Duodenal mucosa (tissue), 2 donors: ENCODE results near the gene CUX1.

Experiments
- H3K27ac ChIP-seq: one replicate; pipeline ENCODE4 v1.7.0; 2013; ENCODE audit warnings: low read depth, low read length
- H3K27me3 ChIP-seq, 2 donors: one replicate each; pipeline ENCODE4 v1.7.0; 2013; ENCODE audit warnings: low read length in 2 of 2, control low read depth in 1 of 2; ENCODE audit not compliant: insufficient read depth in 2 of 2, control insufficient read depth in 1 of 2
- H3K36me3 ChIP-seq, 2 donors: one replicate each; pipeline ENCODE4 v1.7.0; 2013; ENCODE audit warnings: low read length in 2 of 2, control low read depth in 1 of 2; ENCODE audit not compliant: insufficient read depth in 2 of 2, control insufficient read depth in 1 of 2
- H3K4me1 ChIP-seq, 2 donors: one replicate each; pipeline ENCODE4 v1.7.0; 2013; ENCODE audit warnings: low read length in 2 of 2, control low read depth in 1 of 2; ENCODE audit not compliant: insufficient read depth in 2 of 2, control insufficient read depth in 1 of 2
- H3K4me3 ChIP-seq, 2 donors: one replicate each; pipeline ENCODE4 v1.7.0; 2013; ENCODE audit warnings: low read length in 2 of 2, low read depth in 1 of 2
- H3K9ac ChIP-seq, 2 donors: one replicate each; pipeline ENCODE4 v1.7.0; 2013; ENCODE audit warnings: low read length in 2 of 2, low read depth in 1 of 2
- H3K9me3 ChIP-seq, 2 donors: one replicate each; pipeline ENCODE4 v1.7.0; 2013; ENCODE audit warnings: low read length in 2 of 2, control low read depth in 1 of 2; ENCODE audit not compliant: control insufficient read depth in 1 of 2

Gene CUX1

GRCh38 chr7:101869026-101869900 is 51.8 kb downstream of the CUX1 start:
- H3K27me3 ChIP-seq, result no peaks in the 10 kb centered on the region
- no peak overlapping the region for H3K4me3 ChIP-seq
- H3K4me1 ChIP-seq, result peaks cover 27 to 31% of the 10 kb centered on the region in 2 donors
- H3K36me3 ChIP-seq, result peaks cover 0 to 2% of the 10 kb centered on the region in 2 donors
- H3K9me3 ChIP-seq, result no peaks in the 10 kb centered on the region
- H3K27ac ChIP-seq, result no peak overlapping the region
- no peak overlapping the region for H3K9ac ChIP-seq

DNA sequence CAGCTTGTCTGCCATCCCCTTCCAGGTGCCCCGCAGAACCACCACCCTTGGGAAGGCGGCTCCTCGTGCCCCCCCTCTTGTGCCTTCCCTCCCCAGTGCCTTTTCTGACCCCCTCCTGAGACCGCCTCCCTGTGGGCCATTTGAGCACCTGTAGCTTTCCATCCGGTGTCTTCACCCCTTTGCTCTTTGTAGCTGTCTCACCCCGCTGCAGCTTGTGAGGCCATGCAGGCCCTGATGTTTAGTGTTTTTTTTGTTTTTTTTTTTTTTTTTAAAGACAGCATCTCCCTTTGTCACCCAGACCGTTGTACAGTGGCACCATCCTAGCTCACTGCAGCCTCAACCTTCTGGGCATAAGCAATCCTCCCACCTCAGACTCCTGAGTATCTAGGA is 52.5 kb downstream of the CUX1 start:
- H3K4me1 ChIP-seq, result peaks cover 27 to 31% of the 10 kb centered on the region in 2 donors
- H3K9ac ChIP-seq, result no peak overlapping the region

DNA sequence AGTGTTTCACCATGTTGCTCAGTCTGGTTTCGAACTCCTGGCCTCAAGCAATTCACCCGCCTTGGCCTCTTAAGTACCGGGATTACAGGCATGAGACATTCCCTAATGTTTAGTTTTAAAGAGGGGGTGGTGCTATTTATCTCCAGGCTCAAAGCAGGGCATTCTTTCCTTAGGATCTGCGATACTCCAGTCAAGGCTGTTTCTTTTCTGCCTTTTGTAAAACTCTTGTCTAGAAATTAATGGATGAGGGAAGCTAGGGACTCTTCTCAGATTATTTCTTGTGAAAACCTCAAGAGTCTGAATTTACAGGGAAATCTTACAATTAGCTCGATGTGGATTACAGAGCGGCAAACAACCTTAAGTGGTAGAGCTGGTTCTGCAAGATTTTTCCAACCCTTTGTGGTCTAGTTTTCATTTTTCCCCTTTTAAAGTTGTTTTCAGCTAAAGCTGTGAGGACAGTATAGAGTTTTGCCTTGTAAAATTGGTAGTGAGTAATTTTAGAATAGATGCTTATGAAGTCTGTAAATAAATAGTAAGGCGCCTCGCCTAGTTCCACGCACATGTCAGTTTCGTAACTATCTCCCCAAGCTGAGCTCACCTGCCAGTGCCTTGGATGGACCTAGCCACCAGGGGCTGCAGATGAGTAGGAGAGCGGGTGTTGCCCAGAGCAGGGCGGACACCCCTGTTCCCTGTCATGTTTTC is 53.1 kb downstream of the CUX1 start:
- Histone ChIP-seq H3K4me3 (no peak overlapping the region), H3K27me3 (no peaks in the 10 kb centered on the region), H3K4me1 (peaks cover 27 to 31% of the 10 kb centered on the region in 2 donors), H3K9me3 (no peaks in the 10 kb centered on the region), H3K36me3 (peaks cover 0 to 2% of the 10 kb centered on the region in 2 donors), H3K9ac (no peak overlapping the region), H3K27ac (no peak overlapping the region)

More for the DNA sequence above, 52.5 kb downstream of the CUX1 start:
- H3K27ac ChIP-seq, result no peak overlapping the region
- no peaks in the 10 kb centered on the region for H3K9me3 ChIP-seq
- peaks cover 0 to 2% of the 10 kb centered on the region in 2 donors for H3K36me3 ChIP-seq
- H3K27me3 ChIP-seq, result no peaks in the 10 kb centered on the region
- H3K4me3 ChIP-seq, result no peak overlapping the region

DNA sequence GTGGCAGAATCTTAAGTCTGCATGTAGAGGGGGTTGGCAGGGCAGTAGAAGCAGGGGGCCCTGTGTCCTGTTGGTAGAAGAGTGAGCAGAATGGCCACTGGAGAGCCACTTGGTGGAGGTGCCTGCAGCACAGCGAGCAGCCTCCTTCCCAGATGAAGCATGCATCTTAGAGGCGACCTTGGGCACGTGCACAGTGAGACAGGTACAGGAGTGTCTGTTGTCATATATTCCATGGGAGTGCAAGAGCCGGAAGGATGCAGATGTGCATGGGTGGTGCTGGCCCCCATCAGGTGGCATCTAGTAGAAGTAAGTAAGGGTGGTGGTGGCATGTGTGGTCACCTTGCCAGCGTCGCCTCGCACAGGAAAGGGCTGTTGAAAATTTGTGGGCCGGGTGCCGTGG is 53.9 kb downstream of the CUX1 start:
- peaks cover 27 to 31% of the 10 kb centered on the region in 2 donors for H3K4me1 ChIP-seq
- H3K9me3 ChIP-seq, result no peaks in the 10 kb centered on the region

GRCh38 chr7:101874028-101874427 is 56.6 kb downstream of the CUX1 start:
- H3K4me1 ChIP-seq, result peaks cover 16 to 20% of the 10 kb centered on the region in 2 donors
- no peak overlapping the region for H3K9ac ChIP-seq
- H3K27me3 ChIP-seq, result no peaks in the 10 kb centered on the region
- no peaks in the 10 kb centered on the region for H3K9me3 ChIP-seq
- H3K27ac ChIP-seq, result no peak overlapping the region
- no peak overlapping the region for H3K4me3 ChIP-seq
- no peaks in the 10 kb centered on the region for H3K36me3 ChIP-seq

More for the DNA sequence above, 53.9 kb downstream of the CUX1 start:
- H3K36me3 ChIP-seq, result no peaks in the 10 kb centered on the region
- H3K27me3 ChIP-seq, result no peaks in the 10 kb centered on the region
- H3K4me3 ChIP-seq, result no peak overlapping the region
- H3K27ac ChIP-seq, result no peak overlapping the region
- H3K9ac ChIP-seq, result no peak overlapping the region

DNA sequence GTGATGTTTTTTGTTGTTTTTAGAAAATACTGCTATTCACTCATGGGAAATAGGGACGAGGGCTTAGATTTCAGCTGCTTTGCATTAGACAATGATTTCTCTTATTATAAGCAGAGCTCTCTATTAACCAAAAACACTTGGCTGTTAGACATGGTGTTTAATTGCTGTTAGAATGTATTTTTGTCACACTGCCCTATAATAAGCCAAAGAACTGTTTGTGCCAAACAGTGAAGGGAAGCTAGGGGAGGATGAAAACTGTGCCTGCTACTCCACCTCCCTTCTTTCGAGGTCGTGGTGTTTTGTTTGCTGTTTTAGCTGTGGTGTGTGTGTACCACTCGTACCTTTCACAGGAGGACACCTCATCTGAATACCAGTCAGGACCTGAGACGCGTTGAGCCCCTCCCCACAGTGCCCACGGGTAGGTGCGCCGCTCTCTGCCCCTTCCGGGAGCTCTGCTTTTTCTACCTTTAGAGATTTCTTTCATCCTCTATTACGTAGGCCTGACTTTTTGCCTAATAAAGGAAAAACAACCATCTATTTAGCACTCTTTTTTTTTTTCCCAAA is 57.9 kb downstream of the CUX1 start:
- Histone ChIP-seq H3K4me3 (no peak overlapping the region), H3K4me1 (peaks cover 6 to 13% of the 10 kb centered on the region in 2 donors), H3K27ac (no peak overlapping the region), H3K9me3 (no peaks in the 10 kb centered on the region), H3K9ac (no peak overlapping the region), H3K36me3 (no peaks in the 10 kb centered on the region), H3K27me3 (no peaks in the 10 kb centered on the region)

GRCh38 chr7:101877882-101878591 is 60.6 kb downstream of the CUX1 start:
- no peaks in the 10 kb centered on the region for H3K36me3 ChIP-seq
- H3K4me1 ChIP-seq, result peaks cover 29 to 31% of the 10 kb centered on the region in 2 donors
- H3K4me3 ChIP-seq, result no peak overlapping the region
- no peak overlapping the region for H3K9ac ChIP-seq
- no peaks in the 10 kb centered on the region for H3K9me3 ChIP-seq
- no peaks in the 10 kb centered on the region for H3K27me3 ChIP-seq
- no peak overlapping the region for H3K27ac ChIP-seq

DNA sequence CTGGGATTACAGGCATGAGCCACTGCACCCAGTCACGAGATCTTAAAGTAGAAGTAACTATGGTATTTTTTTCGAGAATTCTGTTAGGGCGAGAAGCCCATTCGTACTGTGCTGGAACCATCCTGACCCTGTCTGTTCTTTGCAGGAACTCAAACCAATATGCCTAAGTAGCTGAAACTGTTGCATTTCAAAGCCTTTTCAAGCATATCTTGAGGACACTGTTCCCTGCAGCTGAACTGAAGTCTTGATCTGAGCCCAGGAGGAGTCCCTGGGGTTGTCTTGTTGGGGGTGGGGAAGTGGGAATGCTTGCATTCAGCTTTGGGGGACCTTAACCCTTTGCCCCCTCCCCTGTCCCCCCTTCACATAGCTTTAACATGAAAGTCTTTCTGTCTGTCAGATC is 61.5 kb downstream of the CUX1 start:
- peaks cover 33 to 34% of the 10 kb centered on the region in 2 donors for H3K4me1 ChIP-seq
- H3K27me3 ChIP-seq, result no peaks in the 10 kb centered on the region
- H3K9me3 ChIP-seq, result no peaks in the 10 kb centered on the region
- no peak overlapping the region for H3K27ac ChIP-seq
- no peak overlapping the region for H3K9ac ChIP-seq
- no peaks in the 10 kb centered on the region for H3K36me3 ChIP-seq
- H3K4me3 ChIP-seq, result no peak overlapping the region

DNA sequence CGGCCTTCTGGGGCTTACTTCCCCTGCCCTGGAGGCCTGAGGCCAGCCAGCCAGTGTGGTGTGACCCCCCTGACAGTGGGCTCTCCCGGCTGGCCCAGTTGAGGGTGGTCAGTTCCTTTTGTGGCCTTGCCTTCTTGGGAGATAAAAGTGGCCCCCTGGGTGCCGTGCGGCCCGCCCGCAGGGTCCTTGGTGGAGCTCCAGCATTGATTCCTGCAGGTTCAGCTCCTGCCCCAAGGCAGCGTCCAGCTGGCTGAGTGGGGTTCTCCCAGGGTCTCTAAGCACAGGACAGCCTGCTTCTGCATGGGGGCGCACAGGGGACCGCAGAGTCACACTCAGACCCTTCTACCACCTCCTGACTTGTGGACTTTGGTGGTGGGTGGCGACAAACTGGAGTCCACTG is 62.1 kb downstream of the CUX1 start:
- Histone ChIP-seq H3K9me3 (no peaks in the 10 kb centered on the region), H3K27me3 (no peaks in the 10 kb centered on the region), H3K4me3 (no peak overlapping the region), H3K27ac (no peak overlapping the region), H3K9ac (no peak overlapping the region), H3K4me1 (peaks cover 33 to 39% of the 10 kb centered on the region in 2 donors), H3K36me3 (no peaks in the 10 kb centered on the region)
